SK-N-SH (cell line): ENCODE data around the gene MTCL1. TPM values are rescaled to one million over a fixed set of nuclear protein-coding genes. Genes with fewer than 3 reads are reported as not detected.

Experiments
- CTCF ChIA-PET: fragments of 300-600, 350-600 bp; formaldehyde crosslinking; extraction: SDS; loops from one replicate; lab custom pipeline; 2021; lab: Yijun Ruan, JAX
- POLR2A ChIA-PET: fragments of 350-600 bp; sonication (Branson Sonifier 250); formaldehyde crosslinking; extraction: SDS; loops from one replicate; lab custom pipeline; 2020; ENCODE audit warnings: antibody characterized with exemption, inconsistent platforms; lab: Yijun Ruan, JAX
- DNase-seq: peaks from one replicate; pipeline ENCODE4 v3.0.0; 2012
- H2AFZ ChIP-seq: fragments of 200-600 bp; sonication (generic); 2 replicates; pipeline ENCODE4 v1.8.1; 2016; ENCODE audit warnings: antibody characterized with exemption, mild to moderate bottlenecking, low read depth
- H3F3A ChIP-seq: fragments of 200-600 bp; sonication (generic); replicated peaks from 2 replicates; pipeline ENCODE3; 2016; ENCODE audit warnings: antibody characterized with exemption, mild to moderate bottlenecking; ENCODE audit not compliant: insufficient read depth
- H3K27ac ChIP-seq, 2 experiments: fragments of 200-500 bp in 1 of 2; fragments of 200-600 bp in 1 of 2; sonication (Bioruptor generic) in 1 of 2; sonication (generic), shearing (Covaris generic) in 1 of 2; 2 replicates each; pipeline versions ENCODE4 v1.5.1 to v1.6.1; 2014 to 2016; ENCODE audit warnings: low read depth in 2 of 2, inconsistent platforms in 1 of 2, low read length in 1 of 2, mild to moderate bottlenecking in 1 of 2, mixed read lengths in 1 of 2
- H3K27me3 ChIP-seq: fragments of 200-600 bp; sonication (generic), shearing (Covaris generic); 2 replicates; pipeline ENCODE4 v1.6.1; 2016; ENCODE audit warnings: mixed run types; ENCODE audit not compliant: insufficient read depth
- H3K36me3 ChIP-seq, 2 experiments: fragments of 200-500 bp in 1 of 2; fragments of 200-600 bp in 1 of 2; sonication (Bioruptor generic) in 1 of 2; sonication (generic) in 1 of 2; replicated peaks in 1 of 2; 2 replicates each; pipeline versions ENCODE3 to v1.5.1; 2014 to 2016; ENCODE audit warnings: low read length in 1 of 2, mild to moderate bottlenecking in 1 of 2; ENCODE audit not compliant: insufficient read depth in 2 of 2, control insufficient read depth in 1 of 2
- H3K4me1 ChIP-seq, 2 experiments: fragments of 200-500 bp in 1 of 2; fragments of 200-600 bp in 1 of 2; sonication (Bioruptor generic) in 1 of 2; sonication (generic), shearing (Covaris generic) in 1 of 2; 2 replicates each; pipeline versions ENCODE4 v1.5.1 to v1.6.1; 2014 to 2016; ENCODE audit warnings: low read depth in 1 of 2, low read length in 1 of 2, mixed run types in 1 of 2; ENCODE audit not compliant: insufficient read depth in 2 of 2, control insufficient read depth in 1 of 2
- H3K4me2 ChIP-seq: fragments of 200-600 bp; sonication (generic), shearing (Covaris generic); 2 replicates; pipeline ENCODE4 v1.6.1; 2017; ENCODE audit warnings: mixed run types
- H3K4me3 ChIP-seq, 2 experiments: fragments of 200-500 bp in 1 of 2; fragments of 200-600 bp in 1 of 2; sonication (Bioruptor generic) in 1 of 2; sonication (generic), shearing (Covaris generic) in 1 of 2; 2 replicates each; pipeline versions ENCODE4 v1.5.1 to v1.8.1; 2014 to 2016; ENCODE audit warnings: low read depth in 2 of 2, inconsistent platforms in 1 of 2, low read length in 1 of 2, mild to moderate bottlenecking in 1 of 2, mixed read lengths in 1 of 2, moderate library complexity in 1 of 2
- H3K79me2 ChIP-seq: fragments of 200-600 bp; sonication (generic); 2 replicates; pipeline ENCODE4 v1.8.1; 2017; ENCODE audit warnings: mild to moderate bottlenecking; ENCODE audit not compliant: insufficient read depth
- H3K9ac ChIP-seq: fragments of 200-600 bp; sonication (generic); 2 replicates; pipeline ENCODE4 v1.6.1; 2017; ENCODE audit warnings: mixed run types
- H3K9me2 ChIP-seq: fragments of 200-600 bp; sonication (generic); 2 replicates; pipeline ENCODE4 v1.6.1; 2017; ENCODE audit warnings: mixed run types
- H3K9me3 ChIP-seq: fragments of 200-600 bp; sonication (generic); 2 replicates; pipeline ENCODE4 v1.6.1; 2017; ENCODE audit warnings: mixed run types, mild to moderate bottlenecking, moderate library complexity
- H4K20me1 ChIP-seq: fragments of 200-600 bp; sonication (generic); 2 replicates; pipeline ENCODE4 v1.6.1; 2017; ENCODE audit warnings: mild to moderate bottlenecking, mixed run types; ENCODE audit not compliant: insufficient read depth
- CHD2 ChIP-seq: fragments of 150-350 bp; IDR thresholded peaks from 2 replicates; pipeline ENCODE4 v1.6.1; 2018; ENCODE audit warnings: low read length; ENCODE audit not compliant: partially characterized antibody
- ELF1 ChIP-seq: IDR thresholded peaks from 2 replicates; pipeline ENCODE4 v1.4.0; 2012
- FOSL2 ChIP-seq: IDR thresholded peaks from 2 replicates; pipeline ENCODE4 v1.4.0; 2012; ENCODE audit warnings: low read depth, mild to moderate bottlenecking, moderate library complexity, borderline replicate concordance
- FOXJ3 ChIP-seq: sonication (generic); formaldehyde crosslinking; IDR thresholded peaks from 2 replicates; pipeline ENCODE4 v1.5.1; 2020; ENCODE audit warnings: mild to moderate bottlenecking, missing genetic modification reagents
- GABPA ChIP-seq: IDR thresholded peaks from 2 replicates; pipeline ENCODE4 v1.4.0; 2012; ENCODE audit warnings: low read depth, mild to moderate bottlenecking
- GATA2 ChIP-seq: sonication (generic); formaldehyde crosslinking; IDR thresholded peaks from 2 replicates; pipeline ENCODE4 v1.5.0; 2020; ENCODE audit warnings: mild to moderate bottlenecking, missing genetic modification reagents
- MAX ChIP-seq: IDR thresholded peaks from 2 replicates; pipeline ENCODE4 v1.4.0; 2012; ENCODE audit warnings: low read depth
- MEF2A ChIP-seq: IDR thresholded peaks from 2 replicates; pipeline ENCODE4 v1.4.0; 2012; ENCODE audit warnings: low read depth, borderline replicate concordance
- MXI1 ChIP-seq: IDR thresholded peaks from 2 replicates; pipeline ENCODE4 v1.6.1; 2012; ENCODE audit warnings: mild to moderate bottlenecking, low read depth, low read length, improper control_type of control experiment
- NFIC ChIP-seq: IDR thresholded peaks from 2 replicates; pipeline ENCODE4 v1.4.0; 2012; ENCODE audit warnings: borderline replicate concordance
- NRF1 ChIP-seq: IDR thresholded peaks from 2 replicates; pipeline ENCODE4 v1.6.1; 2012; ENCODE audit warnings: low read depth, mild to moderate bottlenecking, low read length
- PBX3 ChIP-seq: IDR thresholded peaks from 2 replicates; pipeline ENCODE4; 2012
- POLR2AphosphoS5 ChIP-seq: IDR thresholded peaks from 2 replicates; pipeline ENCODE4 v1.6.1; 2012; ENCODE audit warnings: low read depth, low read length
- RCOR1 ChIP-seq: fragments of 150-350 bp; IDR thresholded peaks from 2 replicates; pipeline ENCODE4 v1.6.1; 2017; ENCODE audit warnings: antibody characterized with exemption, low read length
- REST ChIP-seq: IDR thresholded peaks from 2 replicates; pipeline ENCODE4 v1.6.1; 2012; ENCODE audit warnings: mild to moderate bottlenecking, low read depth, low read length, moderate library complexity
- RFX5 ChIP-seq: IDR thresholded peaks from 2 replicates; pipeline ENCODE4 v1.6.1; 2012; ENCODE audit warnings: mild to moderate bottlenecking, improper control_type of control experiment, low read length
- SIN3A ChIP-seq: IDR thresholded peaks from 2 replicates; pipeline ENCODE4 v1.6.1; 2012; ENCODE audit warnings: low read depth, mild to moderate bottlenecking, low read length, moderate library complexity, borderline replicate concordance
- SMC3 ChIP-seq: IDR thresholded peaks from 2 replicates; pipeline ENCODE4 v1.6.1; 2012; ENCODE audit warnings: low read depth, low read length, improper control_type of control experiment
- TAF1 ChIP-seq: IDR thresholded peaks from 2 replicates; pipeline ENCODE4 v1.6.1; 2012; ENCODE audit warnings: low read depth, mild to moderate bottlenecking, low read length, moderate library complexity, borderline replicate concordance
- WGBS: methylation state at CpG from one replicate; pipeline ENCODE4 v1.1.6; 2017; ENCODE audit warnings: low lambda C conversion rate; 5-methylcytosine and 5-hydroxymethylcytosine counted together
- polyA plus RNA-seq, 3 experiments: library from polyadenylated mRNA; depleted of rRNA; stranded (reverse); fragments of >200 nt; gene quantifications; 2 replicates each; pipeline ENCODE4 v1.2.3, GENCODE V29; 2012

MTCL1 gene
- polyA plus RNA-seq, 1 of the 3 experiments (the other 2 are of a cell fraction) = 33.5 TPM

- TF ChIP-seq NRF1 (no peak), MXI1 (no peak), SIN3A (no peak), CHD2 (no peak), REST (no peak), FOSL2 (no peak), TAF1 (no peak), RFX5 (no peak), POLR2AphosphoS5 (no peak)
- Histone ChIP-seq H3K27me3 (no peaks in the 10 kb centered on the region), H4K20me1 (no peaks in the 10 kb centered on the region), H3K4me2 (no peak overlapping the region), H3K9me2 (no peaks in the 10 kb centered on the region), H3K4me1 (peaks cover 6 to 14% of the 10 kb centered on the region in 2 experiments), H3K27ac (no peak overlapping the region), H3F3A (peaks cover 6% of the 10 kb centered on the region), H2AFZ (no peak overlapping the region), H3K9me3 (no peaks in the 10 kb centered on the region), H3K79me2 (no peaks in the 10 kb centered on the region), H3K36me3 (peaks cover 32 to 59% of the 10 kb centered on the region in 2 experiments), H3K4me3 (no peak overlapping the region), H3K9ac (no peak overlapping the region)
- no peak for DNase-seq
- 95% methylated on average over 11 of the region's 11 CpGs for WGBS
- ChIA-PET POLR2A (no interaction called here), CTCF (interaction anchor here (1.7 kb wide), 1 partner anchor 201 kb away, joined by 4 read pairs; the partner anchor contains the start of gene RAB12)
Measured at GRCh38 chr18:8810157-8810556, 104.8 kb downstream of the MTCL1 start.

- peaks cover 28 to 61% of the 10 kb centered on the region in 2 experiments for H3K36me3 ChIP-seq
- POLR2A ChIA-PET = no interaction called here
- H3K9me3 ChIP-seq = no peaks in the 10 kb centered on the region
- no peaks in the 10 kb centered on the region for H3K9me2 ChIP-seq
- no peak overlapping the region for H2AFZ ChIP-seq
- no peak overlapping the region for H3K4me3 ChIP-seq
- H3K4me2 ChIP-seq = no peak overlapping the region
- H3K27ac ChIP-seq = no peak overlapping the region
- CTCF ChIA-PET = interaction anchor here (0.7 to 1.7 kb wide), 2 partner anchors 15 to 202 kb away, joined by 3 to 4 read pairs; partner anchors contain the start of gene RAB12
- 89% methylated on average over 6 of the region's 6 CpGs for WGBS
- no peaks in the 10 kb centered on the region for H3K79me2 ChIP-seq
- no peak for TF ChIP-seq SMC3
- TF ChIP-seq GABPA = no peak
- no peak for TF ChIP-seq RCOR1
- no peak for TF ChIP-seq PBX3
- no peak for TF ChIP-seq FOXJ3 (CRISPR knock-in tag)
- no peak for TF ChIP-seq GATA2 (CRISPR knock-in tag)
- TF ChIP-seq CHD2 = no peak
- no peak for TF ChIP-seq NFIC
- no peak for TF ChIP-seq FOSL2
- no peak for TF ChIP-seq ELF1
- no peak for TF ChIP-seq RFX5
- TF ChIP-seq MAX = no peak
- TF ChIP-seq MEF2A = no peak
- H3K27me3 ChIP-seq = no peaks in the 10 kb centered on the region
- no peak for DNase-seq
- no peaks in the 10 kb centered on the region for H4K20me1 ChIP-seq
- H3K4me1 ChIP-seq = peaks cover 6 to 14% of the 10 kb centered on the region in 2 experiments
- no peak overlapping the region for H3K9ac ChIP-seq
- H3F3A ChIP-seq = peaks cover 6% of the 10 kb centered on the region
Measured at GRCh38 chr18:8811115-8811514, 105.8 kb downstream of the MTCL1 start.
